ENCODE results near the gene MELK.

MELK gene

GRCh38 chr9:36691671-36692070, 119.0 kb downstream of the MELK start:
- H3K27ac ChIP-seq (ENCODE audit: low read depth, low read length) = no peak overlapping the region
- H3K9me3 ChIP-seq (ENCODE audit: control insufficient read depth, insufficient read depth, low read length) = peaks cover 4% of the 10 kb centered on the region; the same call in 1 of the 2 replicates
- H3K4me1 ChIP-seq (ENCODE audit: control insufficient read depth, low read length) = peaks cover 24% of the 10 kb centered on the region
- no peaks in the 10 kb centered on the region for H3K27me3 ChIP-seq (ENCODE audit: control insufficient read depth, low read length)
- H4K20me1 ChIP-seq (ENCODE audit: control insufficient read depth, insufficient read depth, low read depth, low read length) = no peaks in the 10 kb centered on the region
- H3K9me2 ChIP-seq (replicated peaks; ENCODE audit: control insufficient read depth, low read length) = no peaks in the 10 kb centered on the region
- no peaks in the 10 kb centered on the region; the same call in 1 of the 2 replicates for H3F3A ChIP-seq (ENCODE audit: control insufficient read depth, insufficient read depth)
- H3K79me2 ChIP-seq (ENCODE audit: control insufficient read depth, low read length) = no peaks in the 10 kb centered on the region
- H3K4me2 ChIP-seq (ENCODE audit: low read length) = no peak overlapping the region; the same call in 1 of the 2 replicates
- no peak overlapping the region for H3K4me3 ChIP-seq (ENCODE audit: low read length)
- no peaks in the 10 kb centered on the region for H3K36me3 ChIP-seq (ENCODE audit: control insufficient read depth, low read length)
- TF ChIP-seq, protein P1, sequence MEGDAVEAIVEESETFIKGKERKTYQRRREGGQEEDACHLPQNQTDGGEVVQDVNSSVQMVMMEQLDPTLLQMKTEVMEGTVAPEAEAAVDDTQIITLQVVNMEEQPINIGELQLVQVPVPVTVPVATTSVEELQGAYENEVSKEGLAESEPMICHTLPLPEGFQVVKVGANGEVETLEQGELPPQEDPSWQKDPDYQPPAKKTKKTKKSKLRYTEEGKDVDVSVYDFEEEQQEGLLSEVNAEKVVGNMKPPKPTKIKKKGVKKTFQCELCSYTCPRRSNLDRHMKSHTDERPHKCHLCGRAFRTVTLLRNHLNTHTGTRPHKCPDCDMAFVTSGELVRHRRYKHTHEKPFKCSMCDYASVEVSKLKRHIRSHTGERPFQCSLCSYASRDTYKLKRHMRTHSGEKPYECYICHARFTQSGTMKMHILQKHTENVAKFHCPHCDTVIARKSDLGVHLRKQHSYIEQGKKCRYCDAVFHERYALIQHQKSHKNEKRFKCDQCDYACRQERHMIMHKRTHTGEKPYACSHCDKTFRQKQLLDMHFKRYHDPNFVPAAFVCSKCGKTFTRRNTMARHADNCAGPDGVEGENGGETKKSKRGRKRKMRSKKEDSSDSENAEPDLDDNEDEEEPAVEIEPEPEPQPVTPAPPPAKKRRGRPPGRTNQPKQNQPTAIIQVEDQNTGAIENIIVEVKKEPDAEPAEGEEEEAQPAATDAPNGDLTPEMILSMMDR (IDR thresholded peaks at IDR 0.05; ENCODE audit: low read depth, low read length, poor library complexity, severe bottlenecking) = no peak
- TF ChIP-seq EZH2phosphoT487 (IDR thresholded peaks at IDR 0.05; ENCODE audit: borderline replicate concordance, low read length) = no peak

- Histone ChIP-seq H3K79me2 (ENCODE audit: control insufficient read depth, low read length) (no peaks in the 10 kb centered on the region), H3K36me3 (ENCODE audit: control insufficient read depth, low read length) (no peaks in the 10 kb centered on the region), H3K27ac (ENCODE audit: low read depth, low read length) (no peak overlapping the region), H3F3A (ENCODE audit: control insufficient read depth, insufficient read depth) (no peaks in the 10 kb centered on the region), H3K27me3 (ENCODE audit: control insufficient read depth, low read length) (no peaks in the 10 kb centered on the region), H3K9me2 (replicated peaks; ENCODE audit: control insufficient read depth, low read length) (no peaks in the 10 kb centered on the region), H3K9me3 (ENCODE audit: control insufficient read depth, insufficient read depth, low read length) (peaks cover 24% of the 10 kb centered on the region), H3K4me2 (ENCODE audit: low read length) (no peak overlapping the region), H3K4me3 (ENCODE audit: low read length) (no peak overlapping the region), H4K20me1 (ENCODE audit: control insufficient read depth, insufficient read depth, low read depth, low read length) (no peaks in the 10 kb centered on the region), H3K4me1 (ENCODE audit: control insufficient read depth, low read length) (no peaks in the 10 kb centered on the region)
- TF ChIP-seq, protein P1 (IDR thresholded peaks at IDR 0.05; ENCODE audit: low read depth, low read length, poor library complexity, severe bottlenecking) = no peak
- no peak for TF ChIP-seq EZH2phosphoT487 (IDR thresholded peaks at IDR 0.05; ENCODE audit: borderline replicate concordance, low read length)
Measured at GRCh38 chr9:36698984-36699383, 126.3 kb downstream of the MELK start.

- H3K36me3 ChIP-seq (ENCODE audit: control insufficient read depth, low read length) = no peaks in the 10 kb centered on the region
- H3K27me3 ChIP-seq (ENCODE audit: control insufficient read depth, low read length) = no peaks in the 10 kb centered on the region
- H3K9me3 ChIP-seq (ENCODE audit: control insufficient read depth, insufficient read depth, low read length) = peaks cover 7% of the 10 kb centered on the region
- no peak overlapping the region for H3K4me3 ChIP-seq (ENCODE audit: low read length)
- TF ChIP-seq, protein P1 (IDR thresholded peaks at IDR 0.05; ENCODE audit: low read depth, low read length, poor library complexity, severe bottlenecking) = no peak
- no peak for TF ChIP-seq EZH2phosphoT487 (IDR thresholded peaks at IDR 0.05; ENCODE audit: borderline replicate concordance, low read length)
- no peak overlapping the region for H3K4me2 ChIP-seq (ENCODE audit: low read length)
- no peaks in the 10 kb centered on the region for H3K4me1 ChIP-seq (ENCODE audit: control insufficient read depth, low read length)
- no peaks in the 10 kb centered on the region for H3F3A ChIP-seq (ENCODE audit: control insufficient read depth, insufficient read depth)
- H3K27ac ChIP-seq (ENCODE audit: low read depth, low read length) = no peak overlapping the region
- H4K20me1 ChIP-seq (ENCODE audit: control insufficient read depth, insufficient read depth, low read depth, low read length) = no peaks in the 10 kb centered on the region
- H3K9me2 ChIP-seq (replicated peaks; ENCODE audit: control insufficient read depth, low read length) = no peaks in the 10 kb centered on the region
- H3K79me2 ChIP-seq (ENCODE audit: control insufficient read depth, low read length) = no peaks in the 10 kb centered on the region
Measured at GRCh38 chr9:36704148-36704547, 131.5 kb downstream of the MELK start.

Data from DOHH2 (cell line).